Measurements from ENCODE around the gene STPG1.

Gene STPG1

DNA sequence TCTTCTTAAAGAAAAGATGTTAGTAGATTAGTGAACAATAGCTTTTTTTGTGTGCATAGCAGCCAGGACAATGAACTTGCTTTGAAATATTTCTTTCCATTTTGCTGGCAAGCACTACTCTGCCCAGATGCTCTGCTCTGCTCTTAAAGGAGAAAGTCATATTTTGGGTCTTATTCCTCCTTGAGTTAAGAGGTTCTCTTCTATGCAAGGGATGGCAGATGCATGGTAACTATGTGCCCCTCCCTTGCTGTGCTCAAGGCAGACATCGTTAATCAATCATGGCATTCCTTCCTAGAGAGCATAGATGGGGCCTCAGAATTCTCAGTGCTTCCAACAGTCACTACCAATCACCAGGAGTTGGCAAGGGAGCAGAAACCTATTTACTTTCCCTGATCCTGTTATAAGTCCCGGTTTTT, 29.7 kb upstream of the STPG1 start:
- DNase-seq (ENCODE audit: insufficient read length) (no peak), FAIRE-seq (no peak)
- TF ChIP-seq POLR2A (IDR thresholded peaks at IDR 0.05; ENCODE audit: low read depth, low read length), result no peak

DNA sequence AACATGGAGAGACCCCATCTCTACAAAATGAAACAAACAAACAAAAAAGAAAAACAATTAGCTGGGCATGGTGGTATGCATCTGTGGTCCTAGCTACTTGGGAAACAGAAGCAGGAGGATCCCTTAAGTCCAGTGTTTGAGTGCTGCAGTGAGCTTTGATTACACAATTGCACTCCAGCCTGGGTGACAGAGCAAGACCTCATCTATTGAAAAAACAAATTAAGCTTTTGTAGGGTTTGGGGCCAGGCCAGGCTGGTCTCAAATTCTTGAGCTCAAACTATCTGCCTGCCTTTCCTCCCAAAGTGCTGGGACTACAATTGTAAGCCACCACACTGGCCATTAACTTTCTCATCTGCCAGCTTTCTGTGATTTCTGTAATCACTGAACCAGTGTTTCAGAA, 29.2 kb upstream of the STPG1 start:
- DNase-seq (ENCODE audit: insufficient read length) (no peak), FAIRE-seq (no peak)
- TF ChIP-seq POLR2AphosphoS5 (IDR thresholded peaks at IDR 0.05; ENCODE audit: low read depth, low read length) (no peak), POLR2A (IDR thresholded peaks at IDR 0.05; ENCODE audit: low read depth, low read length) (no peak), TAF1 (IDR thresholded peaks at IDR 0.05; ENCODE audit: borderline replicate concordance, low read depth, low read length) (no peak)

DNA sequence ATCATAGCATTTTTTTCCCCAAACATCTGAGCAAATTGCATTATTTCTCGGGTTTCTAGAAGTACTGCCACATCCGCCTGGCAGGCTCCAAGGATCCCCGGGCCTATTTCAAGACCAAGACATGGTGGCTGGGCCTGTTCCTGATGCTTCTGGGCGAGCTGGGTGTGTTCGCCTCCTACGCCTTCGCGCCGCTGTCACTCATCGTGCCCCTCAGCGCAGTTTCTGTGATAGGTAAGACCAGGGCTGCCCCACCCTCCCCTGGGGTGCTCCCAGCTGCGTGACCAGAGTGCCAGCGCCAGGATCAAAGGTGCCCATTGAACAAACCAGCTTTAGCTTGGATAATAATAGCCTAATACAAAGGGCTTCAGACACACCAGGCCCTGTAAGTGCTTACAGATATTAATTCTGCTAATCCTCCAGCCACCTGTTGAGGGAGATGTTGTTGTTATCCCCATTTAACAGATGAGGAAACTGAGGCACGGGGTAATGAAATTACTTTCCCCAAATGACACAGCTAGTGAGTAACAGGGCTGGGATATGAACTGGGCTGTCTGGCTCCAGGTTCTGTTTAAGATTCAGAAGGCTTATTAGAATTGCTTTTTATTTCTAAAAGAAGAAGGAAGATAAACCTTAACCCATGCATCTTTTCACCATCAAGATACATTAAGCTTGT, 28.6 kb upstream of the STPG1 start:
- DNase-seq (ENCODE audit: insufficient read length), result no peak
- FAIRE-seq, result no peak
- TF ChIP-seq TAF1 (IDR thresholded peaks at IDR 0.05; ENCODE audit: borderline replicate concordance, low read depth, low read length), result no peak
- TF ChIP-seq POLR2AphosphoS5 (IDR thresholded peaks at IDR 0.05; ENCODE audit: low read depth, low read length), result no peak
- TF ChIP-seq POLR2A (IDR thresholded peaks at IDR 0.05; ENCODE audit: low read depth, low read length), result no peak

DNA sequence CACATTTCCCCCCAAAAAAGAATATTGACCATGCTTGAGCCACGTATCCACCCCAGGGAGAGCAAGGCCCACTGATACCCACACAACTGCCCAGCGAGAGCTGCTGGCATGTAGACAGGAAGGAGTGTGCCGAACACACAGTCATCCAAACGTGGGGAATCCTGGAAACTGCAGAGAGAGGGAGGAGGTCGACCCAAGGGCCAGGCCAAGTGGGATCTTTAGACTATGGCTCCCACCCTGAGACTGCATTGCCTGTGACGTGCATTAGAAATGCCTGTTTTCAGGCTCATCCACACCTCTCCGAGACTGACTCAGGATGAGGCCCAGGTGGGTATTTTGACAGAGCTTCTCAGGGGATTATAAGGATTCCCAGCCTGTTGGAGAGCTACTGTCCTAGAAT, 27.9 kb upstream of the STPG1 start:
- FAIRE-seq, result no peak
- DNase-seq (ENCODE audit: insufficient read length), result no peak
- no peak for TF ChIP-seq POLR2A (IDR thresholded peaks at IDR 0.05; ENCODE audit: low read depth, low read length)
- no peak for TF ChIP-seq POLR2AphosphoS5 (IDR thresholded peaks at IDR 0.05; ENCODE audit: low read depth, low read length)
- no peak for TF ChIP-seq TAF1 (IDR thresholded peaks at IDR 0.05; ENCODE audit: borderline replicate concordance, low read depth, low read length)

DNA sequence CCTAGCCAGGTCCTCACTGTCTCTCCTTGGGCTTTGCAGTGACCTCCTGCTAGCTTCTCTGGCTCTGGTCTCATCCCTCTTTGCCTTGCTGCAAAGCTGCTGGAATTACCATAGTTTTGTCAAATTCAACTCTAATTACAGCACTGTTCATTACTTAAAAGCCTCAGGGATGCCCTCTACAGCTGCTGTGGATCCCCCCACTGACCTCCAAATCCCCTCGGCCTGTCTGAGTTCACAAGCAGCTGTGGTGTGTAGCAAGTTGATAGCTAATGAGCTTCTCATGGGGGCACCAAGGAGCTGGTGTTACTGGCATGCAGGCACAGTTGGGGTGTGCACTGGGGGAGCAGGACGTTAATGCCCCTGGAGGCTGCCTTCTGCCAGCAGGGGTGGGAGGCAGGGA, 26.9 kb upstream of the STPG1 start:
- DNase-seq (ENCODE audit: insufficient read length) (no peak), FAIRE-seq (no peak)
- no peak for TF ChIP-seq POLR2A (IDR thresholded peaks at IDR 0.05; ENCODE audit: low read depth, low read length)
- no peak for TF ChIP-seq POLR2AphosphoS5 (IDR thresholded peaks at IDR 0.05; ENCODE audit: low read depth, low read length)
- TF ChIP-seq TAF1 (IDR thresholded peaks at IDR 0.05; ENCODE audit: borderline replicate concordance, low read depth, low read length), result no peak

DNA sequence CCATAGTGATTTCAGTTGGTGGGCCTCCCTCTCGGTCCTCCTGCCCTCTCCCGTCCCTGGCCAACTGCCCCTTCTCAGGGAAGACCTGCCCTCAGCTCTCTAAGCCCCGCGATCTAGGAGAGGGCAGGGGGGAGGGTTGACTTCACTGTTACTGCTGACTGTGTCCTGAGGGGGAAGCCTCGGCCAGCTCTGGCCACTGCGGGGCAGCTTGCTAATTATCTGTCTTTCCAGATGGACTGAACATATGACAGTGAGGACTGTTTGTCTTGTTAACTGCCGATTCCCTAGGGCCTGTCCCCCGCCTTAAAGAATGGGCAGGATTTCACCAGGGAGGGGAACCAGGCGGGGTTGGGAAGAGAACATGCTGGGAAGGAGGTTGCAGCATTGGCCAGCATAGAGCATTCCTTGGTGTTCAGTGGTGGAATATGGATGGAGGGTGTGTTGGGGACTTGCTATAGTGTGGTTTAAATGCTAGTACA, 24.9 kb upstream of the STPG1 start:
- no peak for DNase-seq (ENCODE audit: insufficient read length)
- TF ChIP-seq TAF1 (IDR thresholded peaks at IDR 0.05; ENCODE audit: borderline replicate concordance, low read depth, low read length) (no peak), POLR2A (IDR thresholded peaks at IDR 0.05; ENCODE audit: low read depth, low read length) (no peak), POLR2AphosphoS5 (IDR thresholded peaks at IDR 0.05; ENCODE audit: low read depth, low read length) (no peak)
- no peak for FAIRE-seq

DNA sequence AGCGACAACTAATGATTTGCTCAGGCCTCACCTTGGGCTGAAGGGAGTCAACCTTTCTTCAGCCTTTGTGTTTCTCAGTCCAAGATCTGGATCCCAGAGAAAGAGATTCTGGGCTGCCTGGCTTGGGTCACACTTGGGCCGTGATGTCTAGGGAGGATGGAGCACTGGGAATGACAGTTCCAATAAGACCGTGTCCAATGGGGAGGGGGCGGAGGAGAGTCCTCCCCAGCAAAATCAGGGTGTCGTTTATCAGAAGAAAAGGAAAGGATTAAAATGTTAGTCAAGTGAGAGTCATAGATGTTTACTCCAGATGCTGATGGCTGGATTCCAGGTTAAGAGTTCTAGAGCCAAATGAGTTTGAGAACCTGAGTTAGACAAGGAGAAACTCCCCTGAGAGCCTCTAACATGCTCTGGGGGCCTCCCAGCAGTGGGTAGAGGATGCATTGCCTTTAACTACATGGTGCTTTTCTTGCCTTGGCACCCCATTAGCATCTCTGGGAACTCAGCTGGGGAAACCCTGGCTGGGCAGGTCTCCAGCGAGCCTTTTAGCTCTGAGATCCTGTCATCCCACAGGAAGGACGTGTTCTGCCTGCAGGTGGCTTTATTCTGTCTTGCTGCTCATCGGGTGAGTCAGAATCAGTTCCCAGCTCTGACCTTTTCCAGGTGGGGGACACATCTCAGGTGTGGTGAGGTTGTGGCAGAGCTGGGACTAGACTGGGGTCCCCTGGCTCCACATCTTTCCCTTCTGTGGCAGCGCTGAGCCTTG, 24.2 kb upstream of the STPG1 start:
- no peak for DNase-seq (ENCODE audit: insufficient read length)
- FAIRE-seq, result no peak
- no peak for TF ChIP-seq POLR2A (IDR thresholded peaks at IDR 0.05; ENCODE audit: low read depth, low read length)
- TF ChIP-seq POLR2AphosphoS5 (IDR thresholded peaks at IDR 0.05; ENCODE audit: low read depth, low read length), result no peak
- TF ChIP-seq TAF1 (IDR thresholded peaks at IDR 0.05; ENCODE audit: borderline replicate concordance, low read depth, low read length), result no peak

DNA sequence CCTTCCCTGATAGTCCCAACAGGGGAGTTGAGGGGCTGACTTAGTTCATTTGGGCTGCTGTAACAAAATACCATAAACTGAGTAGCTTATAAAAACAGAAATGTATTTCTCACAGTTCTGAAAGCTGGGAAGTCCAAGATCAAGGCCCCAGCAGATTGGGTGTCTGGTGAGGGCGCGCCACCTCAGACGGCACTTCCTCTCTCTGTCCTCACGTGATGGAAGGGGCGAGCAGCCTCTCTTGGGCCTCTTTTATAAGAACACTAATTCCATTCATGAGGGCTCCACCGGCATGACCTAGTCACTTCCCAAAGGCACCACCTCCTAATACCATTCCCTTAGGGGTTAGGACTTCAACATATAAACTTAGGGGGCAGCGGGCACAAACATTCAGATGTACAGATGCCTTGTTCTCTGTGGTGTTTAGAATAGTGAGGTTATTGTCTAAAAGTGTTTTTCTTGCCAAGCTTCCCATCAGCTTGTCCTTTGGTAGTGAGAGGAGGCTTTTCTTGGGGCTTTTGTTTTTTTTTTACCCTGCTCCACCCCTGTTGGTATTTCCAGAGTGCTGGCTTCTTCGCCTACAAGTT, 22.3 kb upstream of the STPG1 start:
- FAIRE-seq (no peak), DNase-seq (ENCODE audit: insufficient read length) (no peak)
- TF ChIP-seq POLR2AphosphoS5 (IDR thresholded peaks at IDR 0.05; ENCODE audit: low read depth, low read length) (no peak), POLR2A (IDR thresholded peaks at IDR 0.05; ENCODE audit: low read depth, low read length) (no peak), TAF1 (IDR thresholded peaks at IDR 0.05; ENCODE audit: borderline replicate concordance, low read depth, low read length) (no peak)

DNA sequence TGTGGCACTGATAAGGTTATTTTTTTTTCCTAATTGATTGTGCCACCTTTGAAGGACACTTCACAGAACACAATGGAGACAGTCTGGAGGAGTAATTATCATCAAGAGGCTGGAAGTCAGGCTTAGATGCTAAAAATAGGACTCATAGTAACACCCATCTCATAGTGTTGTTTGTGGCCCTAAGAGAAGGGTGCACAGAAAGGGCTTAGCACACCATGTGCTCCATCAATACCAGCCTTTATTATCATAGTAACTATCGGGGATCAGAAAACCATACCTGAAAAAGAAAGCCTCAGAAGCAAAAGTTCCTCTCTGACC, 13.9 kb upstream of the STPG1 start:
- DNase-seq (ENCODE audit: insufficient read length) (no peak), FAIRE-seq (no peak)
- TF ChIP-seq POLR2AphosphoS5 (IDR thresholded peaks at IDR 0.05; ENCODE audit: low read depth, low read length) (no peak), POLR2A (IDR thresholded peaks at IDR 0.05; ENCODE audit: low read depth, low read length) (no peak)

DNA sequence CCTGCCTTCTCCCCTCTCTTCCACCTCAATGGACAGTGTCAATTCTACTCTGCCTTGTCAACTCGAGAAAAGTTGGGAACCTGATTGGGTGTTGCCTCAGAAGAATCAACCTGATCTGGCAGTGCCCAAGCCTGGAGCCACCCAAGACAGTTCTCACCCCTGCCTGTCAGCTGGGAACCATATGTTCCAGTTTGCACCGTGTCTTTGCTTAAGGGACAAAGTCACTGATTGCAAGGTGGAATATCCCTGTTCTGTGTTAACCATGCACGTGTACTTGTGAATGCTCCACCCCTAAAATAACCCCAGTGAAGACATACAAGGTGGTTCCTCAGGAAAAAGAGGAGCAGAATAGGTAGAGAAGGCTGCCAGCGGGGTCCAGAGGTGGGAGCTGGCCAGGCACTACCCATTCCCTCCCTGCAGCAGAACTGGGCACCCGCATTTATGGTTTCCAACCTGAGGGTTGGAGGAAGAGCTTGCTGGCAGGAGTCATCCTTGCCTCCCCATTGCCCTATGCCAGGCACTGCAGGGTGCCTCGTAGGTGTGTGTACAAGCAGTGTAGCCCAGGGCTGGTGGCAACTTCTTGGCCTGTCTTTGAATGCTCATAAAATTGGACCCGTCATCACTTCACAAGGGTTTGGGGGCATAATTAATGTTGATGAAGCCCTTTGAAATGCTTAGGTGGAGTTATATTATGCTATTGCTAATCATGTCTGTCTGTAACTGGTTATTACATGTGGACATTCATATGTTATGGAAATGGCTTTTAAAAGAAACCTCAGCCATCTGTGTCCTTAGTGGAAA, 13.4 kb upstream of the STPG1 start:
- TF ChIP-seq POLR2AphosphoS5 (IDR thresholded peaks at IDR 0.05; ENCODE audit: low read depth, low read length) (no peak), POLR2A (IDR thresholded peaks at IDR 0.05; ENCODE audit: low read depth, low read length) (no peak), TAF1 (IDR thresholded peaks at IDR 0.05; ENCODE audit: borderline replicate concordance, low read depth, low read length) (no peak)
- no peak for DNase-seq (ENCODE audit: insufficient read length)
- no peak for FAIRE-seq

DNA sequence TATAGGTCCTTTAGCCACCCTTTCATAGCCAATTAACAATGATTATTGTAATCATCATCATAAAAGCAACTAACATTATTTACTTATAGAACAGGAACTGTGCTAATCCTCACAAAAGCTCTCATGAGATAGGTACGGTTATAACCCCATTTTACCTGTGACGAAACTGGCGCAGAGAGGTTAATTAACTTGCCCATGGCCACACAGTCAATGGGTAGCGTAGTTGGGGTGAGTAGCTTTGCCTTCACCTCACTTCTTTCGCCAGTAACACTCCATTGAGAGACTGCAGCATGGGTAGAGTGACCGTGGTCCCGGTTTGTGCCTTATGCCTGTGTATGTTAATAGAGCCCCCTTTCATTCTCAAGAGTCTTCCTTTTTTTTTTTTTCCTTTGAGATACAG, 12.3 kb upstream of the STPG1 start:
- no peak for TF ChIP-seq POLR2A (IDR thresholded peaks at IDR 0.05; ENCODE audit: low read depth, low read length)
- no peak for TF ChIP-seq POLR2AphosphoS5 (IDR thresholded peaks at IDR 0.05; ENCODE audit: low read depth, low read length)
- TF ChIP-seq TAF1 (IDR thresholded peaks at IDR 0.05; ENCODE audit: borderline replicate concordance, low read depth, low read length), result no peak
- DNase-seq (ENCODE audit: insufficient read length) (no peak), FAIRE-seq (no peak)
